HUES48 (cell line): Measurements from ENCODE around the gene SMIM36.

Source experiments
- H3K27ac ChIP-seq: one replicate; pipeline ENCODE4 v1.7.0; 2013; ENCODE audit warnings: low read depth, low read length, inconsistent platforms
- H3K27me3 ChIP-seq: 2 replicates; pipeline ENCODE4 v1.6.1; 2013; ENCODE audit warnings: mild to moderate bottlenecking, low read length; ENCODE audit not compliant: control insufficient read depth, insufficient read depth
- H3K36me3 ChIP-seq: 2 replicates; pipeline ENCODE4 v1.6.1; 2013; ENCODE audit warnings: low read length; ENCODE audit not compliant: control insufficient read depth, insufficient read depth
- H3K4me1 ChIP-seq: 2 replicates; pipeline ENCODE4 v1.6.1; 2013; ENCODE audit warnings: mild to moderate bottlenecking, low read length; ENCODE audit not compliant: control insufficient read depth, insufficient read depth
- H3K4me3 ChIP-seq: 2 replicates; pipeline ENCODE4 v1.5.1; 2013; ENCODE audit warnings: mild to moderate bottlenecking, low read depth, low read length
- H3K9ac ChIP-seq: 2 replicates; pipeline ENCODE4 v1.6.1; 2013; ENCODE audit warnings: mild to moderate bottlenecking, low read depth, low read length, moderate library complexity
- H3K9me3 ChIP-seq: 2 replicates; pipeline ENCODE4 v1.6.1; 2013; ENCODE audit warnings: low read length; ENCODE audit not compliant: control insufficient read depth, insufficient read depth

SMIM36 gene

GRCh38 chr17:55500103-55500502 is 11.1 kb downstream of the SMIM36 start:
- Histone ChIP-seq H3K27ac (no peak overlapping the region), H3K4me1 (no peaks in the 10 kb centered on the region), H3K9ac (no peak overlapping the region), H3K36me3 (no peaks in the 10 kb centered on the region), H3K4me3 (no peak overlapping the region), H3K27me3 (no peaks in the 10 kb centered on the region), H3K9me3 (no peaks in the 10 kb centered on the region)

GRCh38 chr17:55496094-55496881 is 15.0 kb downstream of the SMIM36 start:
- Histone ChIP-seq H3K27me3 (no peaks in the 10 kb centered on the region), H3K27ac (no peak overlapping the region), H3K9me3 (no peaks in the 10 kb centered on the region), H3K4me1 (peaks cover 8% of the 10 kb centered on the region), H3K4me3 (no peak overlapping the region), H3K36me3 (no peaks in the 10 kb centered on the region), H3K9ac (no peak overlapping the region)

DNA sequence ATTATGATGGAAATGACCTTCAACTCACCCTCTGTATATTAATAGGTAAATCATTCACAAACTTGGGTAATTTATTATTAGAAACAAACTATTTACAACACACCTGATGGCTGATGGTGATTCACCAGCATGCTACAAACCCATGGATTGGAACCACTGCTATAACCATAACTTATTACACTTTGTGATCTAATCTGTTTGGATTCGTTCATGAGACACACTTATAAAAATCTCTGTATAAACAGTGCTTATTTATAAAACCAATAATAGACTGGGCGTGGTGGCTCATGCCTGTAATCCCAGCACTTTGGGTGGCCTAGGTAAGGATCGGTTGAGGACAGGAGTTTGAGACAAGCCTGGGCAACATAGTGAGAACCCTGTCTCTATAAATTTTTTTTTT is 16.0 kb downstream of the SMIM36 start:
- peaks cover 8% of the 10 kb centered on the region for H3K4me1 ChIP-seq
- no peak overlapping the region for H3K9ac ChIP-seq
- no peaks in the 10 kb centered on the region for H3K27me3 ChIP-seq
- no peaks in the 10 kb centered on the region for H3K9me3 ChIP-seq
- H3K27ac ChIP-seq, result no peak overlapping the region
- H3K36me3 ChIP-seq, result no peaks in the 10 kb centered on the region
- H3K4me3 ChIP-seq, result no peak overlapping the region

- Histone ChIP-seq H3K4me1 (peaks cover 8% of the 10 kb centered on the region), H3K4me3 (no peak overlapping the region), H3K27ac (peak overlapping the region; percentile 28), H3K9ac (no peak overlapping the region), H3K36me3 (no peaks in the 10 kb centered on the region), H3K9me3 (no peaks in the 10 kb centered on the region), H3K27me3 (no peaks in the 10 kb centered on the region)
Measured at GRCh38 chr17:55492781-55493341, 18.4 kb downstream of the SMIM36 start.

DNA sequence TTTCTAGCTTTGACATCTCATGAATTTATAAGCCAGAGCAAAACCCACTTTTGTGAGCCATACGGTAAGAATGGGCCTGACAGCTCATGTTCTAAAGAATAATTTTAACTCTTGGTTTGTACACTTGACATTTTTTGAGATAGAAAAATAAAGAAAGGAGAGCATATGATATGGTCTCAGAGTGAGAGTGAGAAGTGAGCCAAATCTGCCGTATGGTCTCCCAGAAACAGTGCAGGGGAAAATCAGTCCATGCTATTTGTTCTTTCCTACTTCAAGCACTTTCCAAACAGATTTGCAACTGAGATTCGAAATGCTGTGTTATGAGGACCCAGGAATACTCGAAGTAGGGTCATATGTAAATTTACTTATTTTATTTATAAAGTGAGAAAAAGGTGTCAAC is 20.9 kb downstream of the SMIM36 start:
- no peaks in the 10 kb centered on the region for H3K36me3 ChIP-seq
- H3K9ac ChIP-seq, result no peak overlapping the region
- H3K9me3 ChIP-seq, result no peaks in the 10 kb centered on the region
- H3K4me1 ChIP-seq, result peaks cover 11% of the 10 kb centered on the region
- no peak overlapping the region for H3K4me3 ChIP-seq
- H3K27me3 ChIP-seq, result no peaks in the 10 kb centered on the region
- H3K27ac ChIP-seq, result no peak overlapping the region

DNA sequence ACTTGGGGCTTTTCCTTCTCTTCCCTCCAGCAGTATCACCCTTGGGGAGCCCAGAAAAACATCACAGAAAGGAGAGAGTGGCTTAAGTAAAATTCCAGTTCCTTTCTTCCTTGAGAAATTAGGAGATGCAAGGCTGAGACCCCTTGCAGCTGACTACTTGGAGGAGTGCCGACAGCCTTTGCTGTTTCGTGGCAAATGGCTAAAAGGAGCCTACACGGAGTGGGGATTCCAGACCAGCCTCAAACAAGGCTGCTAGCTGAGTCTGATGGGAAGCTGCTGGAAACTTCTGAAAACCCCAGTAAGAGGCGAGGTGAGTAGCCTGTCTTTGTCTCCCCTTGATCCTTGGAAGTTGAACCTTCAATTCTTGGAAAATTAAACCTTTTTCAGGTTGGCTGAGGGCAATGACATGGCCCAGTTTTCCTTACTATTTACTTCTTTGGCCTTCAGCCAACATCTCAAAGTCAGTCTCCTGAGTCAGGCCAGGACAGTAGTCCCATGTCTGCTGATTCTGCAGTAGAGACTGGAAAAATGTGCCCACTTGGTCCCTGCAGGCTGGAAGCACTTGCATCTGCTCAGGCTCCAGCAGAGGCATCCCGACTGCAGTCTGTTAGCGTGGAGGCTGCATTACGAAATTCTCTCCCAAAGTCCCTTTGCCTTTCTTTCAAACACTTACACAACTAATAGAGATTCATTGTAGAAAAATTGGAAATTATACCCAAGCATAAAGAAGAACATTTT is 23.4 kb downstream of the SMIM36 start:
- Histone ChIP-seq H3K9ac (no peak overlapping the region), H3K27ac (no peak overlapping the region), H3K9me3 (no peaks in the 10 kb centered on the region), H3K4me3 (no peak overlapping the region), H3K36me3 (no peaks in the 10 kb centered on the region), H3K27me3 (no peaks in the 10 kb centered on the region), H3K4me1 (peaks cover 6% of the 10 kb centered on the region)

DNA sequence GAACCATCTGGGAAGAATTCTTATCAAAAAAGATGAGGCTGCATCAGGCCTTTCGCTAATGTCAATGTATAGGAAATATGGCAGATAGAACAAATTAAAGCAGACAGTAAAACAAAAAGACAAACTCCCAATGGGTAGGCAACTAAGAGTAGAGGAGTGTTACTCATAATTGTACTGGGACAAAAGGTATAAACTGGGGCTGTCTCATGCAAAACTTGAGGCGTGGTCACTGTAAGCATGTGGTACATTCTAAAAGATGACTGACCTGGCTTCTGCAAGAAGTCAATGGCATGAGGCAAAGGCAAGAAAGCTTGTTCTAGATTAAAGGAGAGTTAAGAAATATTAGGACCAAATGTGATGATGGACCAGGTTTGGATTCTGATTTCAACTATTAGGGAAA is 26.7 kb downstream of the SMIM36 start:
- H3K4me1 ChIP-seq, result peaks cover 3% of the 10 kb centered on the region; the same call in 1 of the 2 replicates
- H3K36me3 ChIP-seq, result no peaks in the 10 kb centered on the region
- H3K9me3 ChIP-seq, result no peaks in the 10 kb centered on the region
- no peaks in the 10 kb centered on the region for H3K27me3 ChIP-seq
- H3K4me3 ChIP-seq, result no peak overlapping the region
- H3K27ac ChIP-seq, result no peak overlapping the region
- no peak overlapping the region for H3K9ac ChIP-seq

DNA sequence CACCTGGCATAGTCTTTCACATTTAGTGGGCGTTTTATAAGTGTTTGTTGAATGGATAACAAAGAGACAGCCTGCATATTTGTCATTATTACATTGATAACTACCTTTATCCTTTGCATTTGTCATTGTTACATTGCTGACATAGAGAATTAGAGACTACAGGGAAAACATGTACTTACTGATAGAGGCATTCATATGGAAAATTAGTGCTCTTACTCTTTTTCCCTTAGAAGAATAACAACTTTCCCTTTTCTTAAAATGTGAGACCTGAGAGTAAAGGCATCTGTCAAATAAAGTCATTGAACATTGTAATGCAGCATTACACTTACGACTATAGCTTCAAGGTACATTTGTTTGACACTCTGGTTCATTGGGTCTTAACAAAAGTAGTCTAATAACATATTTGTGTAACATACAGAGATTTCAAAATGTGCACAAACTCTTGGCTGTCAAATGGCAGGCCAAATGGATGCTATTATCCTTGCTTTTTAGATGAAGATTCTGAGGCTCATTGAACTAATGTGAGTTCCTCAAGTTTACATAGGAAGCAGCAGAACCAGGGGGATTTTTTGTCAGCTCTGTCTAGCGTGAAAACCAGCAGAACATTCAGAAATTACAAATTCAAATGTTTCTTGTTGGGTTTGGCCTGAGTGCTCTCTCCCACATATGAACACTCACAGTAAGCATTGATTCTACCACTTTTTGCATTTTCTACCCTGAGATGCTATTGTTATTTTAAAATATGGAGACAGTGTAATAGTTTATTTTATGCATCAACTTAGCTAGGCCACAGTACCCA is 28.5 kb downstream of the SMIM36 start:
- H3K36me3 ChIP-seq, result no peaks in the 10 kb centered on the region
- no peak overlapping the region for H3K27ac ChIP-seq

GRCh38 chr17:55480631-55481315 is 30.5 kb downstream of the SMIM36 start:
- Histone ChIP-seq H3K27ac (no peak overlapping the region), H3K27me3 (no peaks in the 10 kb centered on the region), H3K9ac (no peak overlapping the region), H3K36me3 (no peaks in the 10 kb centered on the region), H3K4me3 (no peak overlapping the region), H3K4me1 (no peaks in the 10 kb centered on the region; the same call in 1 of the 2 replicates), H3K9me3 (no peaks in the 10 kb centered on the region)

More for the DNA sequence above, 28.5 kb downstream of the SMIM36 start:
- Histone ChIP-seq H3K27me3 (no peaks in the 10 kb centered on the region), H3K9me3 (no peaks in the 10 kb centered on the region), H3K4me1 (peaks cover 3% of the 10 kb centered on the region; the same call in 1 of the 2 replicates), H3K4me3 (no peak overlapping the region), H3K9ac (no peak overlapping the region)

DNA sequence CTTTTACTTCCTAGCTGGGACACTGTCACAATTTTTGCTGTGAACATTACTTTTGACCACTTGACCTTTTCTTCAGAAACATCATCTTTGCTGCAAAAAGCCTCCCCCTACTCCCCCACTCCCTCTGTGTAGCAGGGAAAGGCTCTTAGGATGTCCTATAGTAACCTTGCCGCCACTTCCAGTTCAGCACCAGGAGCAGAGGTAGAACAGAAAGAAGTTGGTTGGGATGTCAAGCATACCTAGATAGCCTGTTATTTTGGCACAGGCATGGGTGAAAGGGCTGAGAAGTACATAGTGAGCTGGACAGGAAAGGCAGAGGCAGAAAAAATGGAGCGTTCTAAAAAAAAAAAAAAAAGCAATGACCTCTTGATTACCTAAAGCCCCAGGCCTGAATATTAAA is 31.3 kb downstream of the SMIM36 start:
- Histone ChIP-seq H3K4me1 (no peaks in the 10 kb centered on the region; the same call in 1 of the 2 replicates), H3K9ac (no peak overlapping the region), H3K4me3 (no peak overlapping the region), H3K27ac (no peak overlapping the region), H3K9me3 (no peaks in the 10 kb centered on the region), H3K27me3 (no peaks in the 10 kb centered on the region), H3K36me3 (no peaks in the 10 kb centered on the region)
